Gastroesophageal sphincter (tissue), 4 donors: ENCODE results near the gene PLEKHA7. TPM values are rescaled to one million over a fixed set of nuclear protein-coding genes. Genes with fewer than 3 reads are reported as not detected.

Experiments
- ATAC-seq: fragments of 150-250 bp; one replicate; pipeline ENCODE4 v1.9.1; 2016; ENCODE audit warnings: mild to moderate bottlenecking, moderate library complexity
- H3K27ac ChIP-seq, 4 donors: fragments of 200-600 bp; sonication (generic) in 3 of 4; 1 replicate in 3 of 4; 2 replicates in 1 of 4; pipeline ENCODE4 v1.5.1; 2016 to 2019
- H3K27me3 ChIP-seq: fragments of 200-600 bp; sonication (generic); one replicate; pipeline ENCODE4 v1.5.1; 2019
- H3K36me3 ChIP-seq, 2 donors: fragments of 200-600 bp; sonication (generic); one replicate each; pipeline ENCODE4 v1.5.1; 2019; ENCODE audit warnings: control low read depth in 1 of 2
- H3K4me1 ChIP-seq, 3 donors: fragments of 200-600 bp; sonication (generic); 1 replicate in 2 of 3; 2 replicates in 1 of 3; pipeline ENCODE4 v1.5.1; 2016 to 2019; ENCODE audit warnings: control low read depth in 2 of 3
- H3K4me3 ChIP-seq, 2 donors: fragments of 200-600 bp; sonication (generic); one replicate each; pipeline ENCODE4 v1.5.1; 2019; ENCODE audit warnings: mild to moderate bottlenecking in 1 of 2, moderate library complexity in 1 of 2
- H3K9me3 ChIP-seq, 3 donors: fragments of 200-600 bp; sonication (generic); one replicate each; pipeline ENCODE4 v1.5.1; 2017 to 2019; ENCODE audit warnings: control low read depth in 2 of 3
- EP300 ChIP-seq: sonication (generic); formaldehyde crosslinking; IDR thresholded peaks from one replicate; pipeline ENCODE4 v1.6.1; 2017; ENCODE audit warnings: antibody characterized with exemption, mild to moderate bottlenecking
- POLR2A ChIP-seq, 2 donors: fragments of 450-650 bp; IDR thresholded peaks; one replicate each; pipeline ENCODE4 v1.6.1; 2017; ENCODE audit warnings: antibody characterized with exemption in 2 of 2, mild to moderate bottlenecking in 2 of 2, moderate library complexity in 1 of 2
- POLR2AphosphoS5 ChIP-seq: sonication (generic); formaldehyde crosslinking; IDR thresholded peaks from one replicate; pipeline ENCODE4 v1.6.1; 2017; ENCODE audit warnings: antibody characterized with exemption
- WGBS, 2 donors: methylation state at CpG; one replicate each; pipeline ENCODE4 v1.1.5; 2018; ENCODE audit warnings: low coverage in 1 of 2; 5-methylcytosine and 5-hydroxymethylcytosine counted together
- total RNA-seq, 4 donors: library from RNA; depleted of rRNA; stranded (reverse); fragments of >200 nt; gene quantifications; one replicate each; pipeline ENCODE4 v1.1.0, GENCODE V29; 2016
- TF ChIP-seq, protein P1 (sequence below), 4 experiments: fragments of 200-600 bp in 2 of 4; fragments of 450-650 bp in 2 of 4; sonication (generic) in 1 of 4; IDR thresholded peaks; one replicate each; pipeline ENCODE4 v1.5.1; 2017 to 2019; ENCODE audit warnings: antibody characterized with exemption in 4 of 4, mild to moderate bottlenecking in 2 of 4, moderate library complexity in 2 of 4

The PLEKHA7 gene
- total RNA-seq, 4 donors from 2014 or later, result 8.6 to 13.2 (median 12.2) TPM

DNA sequence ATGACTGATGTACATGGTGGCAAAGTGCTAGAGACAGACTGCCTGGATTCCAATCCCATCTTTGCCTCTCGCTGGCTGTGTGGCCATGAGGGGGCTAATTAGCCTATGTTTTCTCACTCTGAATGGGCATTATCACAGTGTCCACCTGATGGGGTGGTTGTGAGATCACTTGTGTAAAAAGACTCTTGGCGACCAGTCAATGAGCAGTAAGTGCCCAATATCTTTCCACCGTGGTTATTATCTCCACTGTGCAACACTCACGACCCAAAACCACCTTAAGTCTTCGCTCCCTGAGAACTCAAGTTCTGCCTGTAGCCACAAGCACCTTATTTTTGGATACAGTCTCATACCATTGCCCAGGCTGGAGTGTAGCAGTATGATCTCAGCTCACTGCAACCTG, 52.1 kb downstream of the PLEKHA7 start:
- Histone ChIP-seq H3K27me3 (no peaks in the 10 kb centered on the region), H3K36me3 (no peaks in the 10 kb centered on the region), H3K27ac (no peak overlapping the region), H3K9me3 (no peaks in the 10 kb centered on the region), H3K4me1 (no peaks in the 10 kb centered on the region), H3K4me3 (no peak overlapping the region)
- no peak for ATAC-seq
- WGBS, 2 donors, result 64 to 91% methylated on average over 1 to 4 of the region's 5 CpGs
- no peak for TF ChIP-seq POLR2AphosphoS5
- TF ChIP-seq, protein P1, sequence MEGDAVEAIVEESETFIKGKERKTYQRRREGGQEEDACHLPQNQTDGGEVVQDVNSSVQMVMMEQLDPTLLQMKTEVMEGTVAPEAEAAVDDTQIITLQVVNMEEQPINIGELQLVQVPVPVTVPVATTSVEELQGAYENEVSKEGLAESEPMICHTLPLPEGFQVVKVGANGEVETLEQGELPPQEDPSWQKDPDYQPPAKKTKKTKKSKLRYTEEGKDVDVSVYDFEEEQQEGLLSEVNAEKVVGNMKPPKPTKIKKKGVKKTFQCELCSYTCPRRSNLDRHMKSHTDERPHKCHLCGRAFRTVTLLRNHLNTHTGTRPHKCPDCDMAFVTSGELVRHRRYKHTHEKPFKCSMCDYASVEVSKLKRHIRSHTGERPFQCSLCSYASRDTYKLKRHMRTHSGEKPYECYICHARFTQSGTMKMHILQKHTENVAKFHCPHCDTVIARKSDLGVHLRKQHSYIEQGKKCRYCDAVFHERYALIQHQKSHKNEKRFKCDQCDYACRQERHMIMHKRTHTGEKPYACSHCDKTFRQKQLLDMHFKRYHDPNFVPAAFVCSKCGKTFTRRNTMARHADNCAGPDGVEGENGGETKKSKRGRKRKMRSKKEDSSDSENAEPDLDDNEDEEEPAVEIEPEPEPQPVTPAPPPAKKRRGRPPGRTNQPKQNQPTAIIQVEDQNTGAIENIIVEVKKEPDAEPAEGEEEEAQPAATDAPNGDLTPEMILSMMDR (IDR thresholded peaks at IDR 0.05), result no peak
- TF ChIP-seq EP300, result no peak

DNA sequence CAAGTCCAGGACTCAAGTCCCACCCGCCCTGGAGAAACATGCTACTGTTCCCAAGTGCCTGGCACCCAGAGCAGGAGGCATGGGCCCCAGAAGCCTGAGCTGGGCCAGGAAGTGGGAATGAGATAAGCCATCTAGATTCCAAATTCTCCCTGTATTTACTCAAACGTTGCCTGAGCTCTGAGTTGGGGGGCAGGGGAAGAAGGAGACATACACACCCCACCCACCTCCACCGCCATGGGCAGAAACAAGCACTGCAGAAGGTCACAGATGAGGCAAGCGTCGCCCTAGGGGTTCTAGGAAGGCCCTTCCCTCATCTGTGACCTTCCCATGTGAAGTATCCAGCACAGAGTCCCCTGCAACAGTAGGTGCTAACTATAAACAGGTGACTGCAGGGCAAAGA, 54.0 kb downstream of the PLEKHA7 start:
- no peaks in the 10 kb centered on the region for H3K4me1 ChIP-seq
- no peak for TF ChIP-seq POLR2A (IDR thresholded peaks at IDR 0.05)
- TF ChIP-seq EP300, result no peak
- TF ChIP-seq, protein P1 (IDR thresholded peaks at IDR 0.05), result no peak
- no peak for TF ChIP-seq POLR2AphosphoS5
- no peak overlapping the region for H3K27ac ChIP-seq
- H3K9me3 ChIP-seq, result no peaks in the 10 kb centered on the region
- 58% methylated on average over 4 of the region's 5 CpGs; no CpG with 5 or more reads in 1 of the 2 donors for WGBS, 2 donors
- no peaks in the 10 kb centered on the region for H3K36me3 ChIP-seq
- H3K27me3 ChIP-seq, result no peaks in the 10 kb centered on the region
- H3K4me3 ChIP-seq, result no peak overlapping the region
- no peak for ATAC-seq

DNA sequence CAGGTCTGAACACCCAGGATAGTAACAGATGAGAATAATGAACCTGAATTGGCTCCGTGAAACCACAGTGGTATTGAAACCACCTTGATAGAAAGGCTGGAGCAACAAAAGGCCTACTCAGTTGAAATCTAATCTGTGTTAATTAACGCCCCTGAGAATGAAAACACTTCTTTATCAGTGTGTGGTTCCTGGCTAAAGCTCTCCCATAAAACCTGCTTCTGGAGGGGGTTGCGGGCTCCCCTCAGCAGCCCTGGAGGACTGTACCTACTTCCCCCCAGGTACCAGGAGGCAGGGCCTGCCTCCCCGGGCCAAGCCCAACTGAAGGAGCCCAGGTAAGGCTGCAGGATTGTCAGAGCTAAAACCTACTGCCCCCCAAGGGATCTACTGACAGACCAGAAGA, 54.6 kb downstream of the PLEKHA7 start:
- Histone ChIP-seq H3K27me3 (no peaks in the 10 kb centered on the region), H3K4me3 (no peak overlapping the region), H3K27ac (no peak overlapping the region), H3K4me1 (no peaks in the 10 kb centered on the region), H3K9me3 (no peaks in the 10 kb centered on the region), H3K36me3 (no peaks in the 10 kb centered on the region)
- 88% methylated on average over 2 of the region's 4 CpGs; no CpG with 5 or more reads in 1 of the 2 donors for WGBS, 2 donors
- TF ChIP-seq, protein P1 (IDR thresholded peaks at IDR 0.05), result no peak
- TF ChIP-seq POLR2AphosphoS5 (no peak), EP300 (no peak), POLR2A (IDR thresholded peaks at IDR 0.05) (no peak)
- no peak for ATAC-seq

DNA sequence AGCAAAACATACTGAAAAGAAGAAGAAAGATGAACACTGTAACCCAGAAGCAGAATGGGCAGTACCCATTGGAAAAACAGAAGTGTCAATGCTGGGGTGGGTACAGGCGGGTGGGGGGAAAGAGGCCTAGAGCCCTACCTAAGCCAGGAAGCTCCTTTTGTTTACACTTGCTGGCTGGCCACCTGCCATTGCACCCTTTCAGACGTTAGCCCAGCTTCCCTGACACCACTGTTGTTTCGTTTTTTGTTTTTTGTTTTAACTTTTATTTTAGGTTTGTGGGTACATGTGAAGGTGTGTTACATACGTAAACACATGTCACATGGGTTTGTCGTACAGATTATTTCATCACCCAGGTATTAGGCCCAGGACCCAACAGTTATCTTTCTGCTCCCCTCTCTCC, 55.4 kb downstream of the PLEKHA7 start:
- no peak for ATAC-seq
- no peak overlapping the region for H3K4me3 ChIP-seq
- H3K36me3 ChIP-seq, result no peaks in the 10 kb centered on the region
- no peak overlapping the region for H3K27ac ChIP-seq
- no peaks in the 10 kb centered on the region for H3K27me3 ChIP-seq
- H3K4me1 ChIP-seq, result no peaks in the 10 kb centered on the region
- TF ChIP-seq POLR2AphosphoS5 (no peak), EP300 (no peak), POLR2A (IDR thresholded peaks at IDR 0.05) (no peak)
- TF ChIP-seq, protein P1 (IDR thresholded peaks at IDR 0.05), result no peak
- H3K9me3 ChIP-seq, result no peaks in the 10 kb centered on the region
- 61 to 71% methylated on average over 3 to 5 of the region's 5 CpGs for WGBS, 2 donors

DNA sequence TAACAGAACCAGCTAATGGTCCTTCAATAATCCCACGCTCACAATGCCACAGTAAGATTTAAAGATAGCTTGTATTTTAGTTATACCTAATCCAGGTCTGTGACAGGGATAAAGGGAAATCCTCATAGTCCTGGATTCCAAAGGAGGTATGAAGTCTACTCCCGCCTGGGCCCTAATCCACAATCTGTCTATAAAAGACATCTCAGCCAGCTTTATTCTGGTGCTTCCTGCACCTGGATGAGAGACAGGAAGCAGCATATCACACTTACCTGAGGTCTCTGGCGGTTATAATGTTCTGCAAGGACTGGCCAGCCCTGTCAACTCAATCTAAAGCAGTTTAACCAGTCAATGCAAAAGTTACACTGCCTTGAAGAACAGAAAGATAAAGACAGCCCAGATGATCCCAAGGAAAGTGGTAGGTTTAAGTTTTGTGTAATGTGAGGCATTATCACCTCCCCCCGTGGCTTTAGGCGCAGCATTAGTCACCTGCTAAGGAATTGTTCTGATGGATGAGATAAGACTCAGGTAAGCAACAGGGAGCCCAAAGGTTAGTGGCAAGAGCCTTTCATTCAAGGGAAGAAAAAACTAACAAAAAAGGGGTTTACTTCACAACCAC, 57.6 kb downstream of the PLEKHA7 start:
- no peaks in the 10 kb centered on the region for H3K36me3 ChIP-seq
- ATAC-seq, result no peak
- H3K4me3 ChIP-seq, result no peak overlapping the region
- WGBS, 2 donors, result 87 to 95% methylated on average over 3 to 5 of the region's 5 CpGs
- TF ChIP-seq EP300 (no peak), POLR2A (IDR thresholded peaks at IDR 0.05) (no peak), POLR2AphosphoS5 (no peak)
- TF ChIP-seq, protein P1 (IDR thresholded peaks at IDR 0.05), result no peak
- H3K27me3 ChIP-seq, result no peaks in the 10 kb centered on the region
- no peaks in the 10 kb centered on the region for H3K4me1 ChIP-seq
- H3K9me3 ChIP-seq, result no peaks in the 10 kb centered on the region
- no peak overlapping the region for H3K27ac ChIP-seq
